D721Med (cell line): Measurements from ENCODE around the gene MRRF.

Experiments used
- DNase-seq: peaks from one replicate; pipeline ENCODE4 v3.0.0; 2011; ENCODE audit warnings: low spot score; ENCODE audit not compliant: insufficient read length
- FAIRE-seq: peaks from 2 replicates; lab custom pipeline; 2011; peaks lifted over from hg19 to GRCh38; lab: Jason Lieb, UNC
- TF ChIP-seq, protein P1 (sequence below): IDR thresholded peaks from 2 replicates; pipeline ENCODE4 v1.5.1; 2012; ENCODE audit warnings: mild to moderate bottlenecking, control low read depth; ENCODE audit not compliant: insufficient read depth; ENCODE audit errors: missing control alignments

The MRRF gene

DNA sequence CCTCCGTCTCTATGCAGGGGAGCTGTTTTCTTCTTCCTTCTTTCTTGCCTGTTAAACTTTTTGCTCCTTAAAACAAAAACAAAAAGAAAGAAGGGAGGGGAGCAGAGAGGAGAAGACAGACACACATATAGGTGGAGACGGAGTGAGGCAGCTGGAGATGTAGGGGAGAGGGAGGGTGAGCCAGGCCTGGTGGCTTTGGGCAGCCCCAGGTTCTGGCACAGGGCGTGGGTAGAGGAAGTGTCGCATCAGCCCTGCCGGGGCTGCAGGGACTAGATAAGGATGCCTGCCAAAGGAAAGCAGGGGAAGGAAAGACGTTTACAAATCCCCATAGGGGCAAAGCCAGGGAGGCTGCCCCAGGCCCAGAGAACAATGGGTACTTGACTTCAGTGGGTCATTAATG is 67.4 kb downstream of the MRRF start:
- DNase-seq (no peak), FAIRE-seq (no peak)
- TF ChIP-seq, protein P1, sequence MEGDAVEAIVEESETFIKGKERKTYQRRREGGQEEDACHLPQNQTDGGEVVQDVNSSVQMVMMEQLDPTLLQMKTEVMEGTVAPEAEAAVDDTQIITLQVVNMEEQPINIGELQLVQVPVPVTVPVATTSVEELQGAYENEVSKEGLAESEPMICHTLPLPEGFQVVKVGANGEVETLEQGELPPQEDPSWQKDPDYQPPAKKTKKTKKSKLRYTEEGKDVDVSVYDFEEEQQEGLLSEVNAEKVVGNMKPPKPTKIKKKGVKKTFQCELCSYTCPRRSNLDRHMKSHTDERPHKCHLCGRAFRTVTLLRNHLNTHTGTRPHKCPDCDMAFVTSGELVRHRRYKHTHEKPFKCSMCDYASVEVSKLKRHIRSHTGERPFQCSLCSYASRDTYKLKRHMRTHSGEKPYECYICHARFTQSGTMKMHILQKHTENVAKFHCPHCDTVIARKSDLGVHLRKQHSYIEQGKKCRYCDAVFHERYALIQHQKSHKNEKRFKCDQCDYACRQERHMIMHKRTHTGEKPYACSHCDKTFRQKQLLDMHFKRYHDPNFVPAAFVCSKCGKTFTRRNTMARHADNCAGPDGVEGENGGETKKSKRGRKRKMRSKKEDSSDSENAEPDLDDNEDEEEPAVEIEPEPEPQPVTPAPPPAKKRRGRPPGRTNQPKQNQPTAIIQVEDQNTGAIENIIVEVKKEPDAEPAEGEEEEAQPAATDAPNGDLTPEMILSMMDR = no peak

DNA sequence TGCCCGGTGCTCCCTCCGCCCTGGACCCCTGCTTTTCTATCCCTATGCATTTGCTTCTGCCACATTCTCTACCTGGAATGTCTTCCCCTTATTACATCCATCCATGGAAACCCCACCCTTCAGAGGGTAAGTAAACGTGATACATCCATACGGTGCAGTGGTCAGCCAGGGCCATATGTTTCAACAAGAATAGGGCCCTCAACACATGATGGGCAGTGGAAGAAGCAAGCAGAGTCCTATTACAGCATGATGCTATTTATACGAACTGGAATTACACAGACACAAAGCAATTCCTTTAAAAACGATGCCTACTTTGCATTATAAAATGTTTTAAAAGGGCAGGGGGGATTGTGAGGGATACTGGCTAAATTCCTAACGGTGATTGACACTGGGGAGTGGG is 68.0 kb downstream of the MRRF start:
- no peak for FAIRE-seq
- TF ChIP-seq, protein P1 = no peak
- no peak for DNase-seq

DNA sequence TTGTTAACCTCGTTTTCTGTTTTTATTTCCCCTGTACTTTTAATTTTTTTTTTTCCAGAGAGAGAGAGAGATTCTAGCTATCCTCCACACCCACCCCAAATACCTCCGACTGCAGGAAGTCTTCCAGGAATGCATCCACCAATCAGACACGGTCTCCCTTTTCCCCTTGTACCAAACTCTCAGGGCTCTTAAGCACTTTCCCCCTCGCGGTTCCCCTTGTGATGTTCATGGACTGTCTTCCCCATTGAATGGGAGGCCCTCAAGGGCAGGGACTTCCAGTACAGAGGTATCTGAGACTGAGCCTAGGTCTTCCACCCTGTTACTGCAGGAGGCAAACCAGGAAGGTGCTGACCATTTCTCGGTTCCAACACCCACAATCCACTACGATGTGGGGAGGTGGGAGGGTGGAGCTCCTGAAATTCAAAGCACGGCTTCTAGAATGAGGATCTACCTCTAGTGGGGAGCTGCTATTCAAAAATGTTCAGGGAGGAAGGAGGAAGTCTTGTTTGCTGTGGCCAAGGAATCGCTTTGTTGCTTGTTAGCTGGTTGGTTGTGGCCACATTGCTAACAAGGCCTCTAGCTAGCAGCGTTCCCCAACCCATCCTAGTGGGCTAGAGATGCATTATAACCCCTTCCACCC is 68.6 kb downstream of the MRRF start:
- no peak for DNase-seq
- FAIRE-seq = no peak
- TF ChIP-seq, protein P1 = no peak

DNA sequence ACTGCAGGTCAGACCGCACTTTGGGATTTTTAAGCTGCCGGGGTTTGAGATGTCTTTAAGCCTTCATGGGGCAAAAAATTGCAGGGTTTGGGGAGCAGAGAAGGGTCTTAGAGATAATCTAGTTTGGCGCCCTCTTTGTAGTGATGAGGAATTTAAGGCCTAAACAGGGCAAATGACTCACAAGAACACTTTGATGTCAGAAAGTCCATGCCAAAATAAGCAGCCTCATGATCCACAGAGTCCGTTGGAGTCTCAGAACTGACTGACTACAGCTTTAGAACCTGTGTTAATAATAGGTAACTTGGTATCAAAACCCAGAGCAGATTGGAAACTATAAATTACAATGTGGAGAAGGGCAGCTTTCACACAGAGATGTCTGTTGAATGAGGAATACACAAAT is 70.2 kb downstream of the MRRF start:
- no peak for FAIRE-seq
- DNase-seq = no peak
- TF ChIP-seq, protein P1 = no peak

DNA sequence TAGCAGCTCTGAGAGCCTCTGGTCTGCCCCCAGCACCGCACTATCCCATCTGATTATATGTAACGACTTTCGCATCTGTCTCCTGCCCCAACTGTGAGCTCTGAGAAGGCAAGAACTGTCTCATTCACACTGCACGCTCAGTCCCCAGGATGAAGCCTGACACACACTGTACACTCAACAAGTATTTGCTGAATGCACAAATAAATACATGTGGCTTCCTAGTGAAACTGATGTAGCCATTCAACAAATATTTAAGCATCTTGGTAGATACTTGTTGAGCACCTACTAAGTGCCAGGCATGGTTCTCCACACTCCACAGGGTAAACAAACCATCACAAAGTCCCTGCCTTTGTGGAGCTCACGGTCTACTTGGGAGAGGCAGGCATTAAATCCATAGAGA is 71.5 kb downstream of the MRRF start:
- FAIRE-seq = no peak
- DNase-seq = no peak
- TF ChIP-seq, protein P1 = no peak

DNA sequence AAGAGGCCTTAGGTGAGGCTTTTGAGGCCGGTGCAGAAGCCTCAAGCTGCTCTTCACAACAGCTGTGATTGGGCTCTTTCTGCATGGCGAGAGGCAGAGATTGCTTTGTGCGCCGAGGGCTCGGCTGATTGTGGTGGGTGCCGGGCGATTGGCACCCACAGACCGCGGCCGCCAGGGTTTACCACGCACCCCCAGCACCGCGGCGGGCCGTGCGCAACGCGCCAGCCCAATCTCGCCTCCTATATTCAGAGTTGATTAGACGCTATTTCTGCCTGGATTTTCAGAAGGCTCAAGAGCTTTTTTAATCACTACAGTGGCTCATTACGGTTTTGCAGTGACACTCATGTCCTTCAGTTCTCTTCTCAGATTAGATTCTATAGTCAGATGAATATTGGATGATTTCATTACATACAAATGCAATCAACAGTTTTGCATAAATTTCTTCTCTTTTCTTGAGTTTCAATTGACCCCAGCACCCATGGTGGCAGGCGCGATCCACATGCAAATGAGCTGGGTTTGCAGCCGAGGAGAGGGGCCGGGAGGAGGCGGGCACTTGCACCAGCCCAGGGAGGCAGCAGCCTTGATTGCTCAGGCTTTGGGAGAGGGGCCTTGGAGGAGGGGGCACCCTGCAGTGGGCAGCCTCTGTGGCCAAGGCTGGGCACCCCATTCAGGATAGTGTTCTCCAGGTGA is 72.3 kb downstream of the MRRF start:
- no peak for FAIRE-seq
- TF ChIP-seq, protein P1 = no peak
- DNase-seq = no peak

DNA sequence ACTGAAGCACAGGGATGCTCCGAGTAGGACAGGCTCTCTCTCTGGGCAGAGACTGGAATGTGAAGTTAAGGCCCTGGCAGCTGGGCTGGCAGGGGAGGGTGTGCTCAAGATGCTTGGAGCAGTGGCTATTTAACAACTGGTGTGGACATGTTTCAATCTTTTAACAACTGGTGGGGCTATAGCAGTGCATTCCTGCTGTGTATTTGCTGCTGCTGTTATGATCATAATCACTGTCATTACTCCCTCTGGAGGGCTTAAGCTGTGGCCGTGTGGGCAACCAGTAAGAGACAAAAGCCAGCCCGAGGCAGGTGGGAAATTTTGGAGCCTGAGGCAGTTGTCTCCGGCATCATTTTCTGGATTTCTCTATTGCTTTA is 72.9 kb downstream of the MRRF start:
- TF ChIP-seq, protein P1 = no peak
- FAIRE-seq (no peak), DNase-seq (no peak)
